ENCODE measurements around the gene FTCD.
"Not testable (repeated sequence)": the region's sequence is repeated elsewhere in the genome, so short reads cannot be mapped to it uniquely, and the experiment has no call there.

Gene FTCD

GRCh38 chr21:46151989-46152926 is 3.1 kb downstream of the FTCD start:
- no peak for DNase-seq

DNA sequence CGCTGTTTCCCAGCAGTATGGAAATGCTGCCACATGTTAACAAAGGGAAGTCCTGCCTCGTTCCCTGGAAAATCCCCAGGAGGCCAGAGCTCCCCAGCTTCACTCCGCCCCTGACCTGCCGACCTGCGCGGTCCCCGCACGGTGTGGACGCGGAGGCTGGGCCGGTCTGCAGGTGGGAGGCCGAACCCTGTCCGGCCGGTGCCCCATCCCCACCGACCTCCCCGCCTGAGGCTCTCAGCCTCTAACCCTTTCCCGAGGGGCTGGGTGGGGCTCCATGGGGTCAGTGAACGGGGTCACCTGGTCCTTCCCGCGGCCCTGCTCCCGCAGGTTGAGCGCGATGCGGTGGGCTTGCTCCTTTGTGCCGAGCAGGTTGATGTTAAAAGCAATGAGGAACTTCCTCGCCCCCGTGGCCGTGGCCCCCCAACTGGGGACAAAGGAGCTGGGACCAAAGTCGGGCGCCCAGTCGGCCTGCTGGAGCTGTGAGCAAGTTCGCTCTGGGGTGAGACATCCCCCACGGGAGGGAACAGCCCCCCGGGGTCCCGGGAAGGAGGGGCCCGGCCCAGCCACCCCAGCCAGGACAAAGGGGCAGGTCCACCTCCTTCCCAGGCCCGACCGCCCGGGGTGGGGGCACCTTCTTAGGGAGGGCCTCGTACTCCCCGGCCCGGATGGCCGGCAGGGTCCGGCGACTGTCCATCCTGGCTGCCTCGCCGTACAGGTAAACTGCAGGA is 4.0 kb downstream of the FTCD start:
- no peak for DNase-seq

DNA sequence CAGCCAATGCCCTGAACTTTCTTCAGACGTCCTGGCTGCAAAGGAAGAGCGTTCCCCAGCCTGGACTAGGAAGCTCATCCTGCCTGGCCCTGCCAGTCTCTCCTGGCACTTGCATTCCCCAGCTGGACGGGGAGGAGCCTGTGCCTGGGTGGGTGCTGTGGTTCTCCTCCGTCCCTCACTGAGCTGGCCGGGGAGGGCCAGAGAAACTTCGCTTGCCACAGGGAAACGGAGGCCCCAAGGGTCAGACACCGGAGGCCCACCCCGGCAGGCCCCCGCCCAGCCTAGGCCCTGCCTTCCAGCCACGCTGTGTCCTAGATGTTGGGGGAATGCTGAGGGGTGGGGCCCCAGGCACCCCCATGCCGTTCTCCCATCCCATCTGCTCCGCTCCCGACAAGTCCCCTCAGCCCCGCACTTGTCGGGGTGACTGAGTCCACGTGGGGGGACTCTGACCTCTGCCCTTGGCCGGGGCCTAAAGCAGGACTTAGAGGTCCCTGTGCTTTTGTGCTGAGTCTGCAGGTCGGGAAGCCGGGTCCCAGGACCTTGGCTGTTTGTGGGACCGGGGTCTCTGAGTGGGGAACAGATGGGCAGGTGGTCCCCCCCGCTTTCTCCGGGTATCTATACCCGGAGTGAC is 4.8 kb downstream of the FTCD start:
- no peak for DNase-seq

GRCh38 chr21:46150073-46150472 is 5.3 kb downstream of the FTCD start:
- no peak for DNase-seq

GRCh38 chr21:46149205-46149901 is 6.0 kb downstream of the FTCD start:
- DNase-seq, result no peak

DNA sequence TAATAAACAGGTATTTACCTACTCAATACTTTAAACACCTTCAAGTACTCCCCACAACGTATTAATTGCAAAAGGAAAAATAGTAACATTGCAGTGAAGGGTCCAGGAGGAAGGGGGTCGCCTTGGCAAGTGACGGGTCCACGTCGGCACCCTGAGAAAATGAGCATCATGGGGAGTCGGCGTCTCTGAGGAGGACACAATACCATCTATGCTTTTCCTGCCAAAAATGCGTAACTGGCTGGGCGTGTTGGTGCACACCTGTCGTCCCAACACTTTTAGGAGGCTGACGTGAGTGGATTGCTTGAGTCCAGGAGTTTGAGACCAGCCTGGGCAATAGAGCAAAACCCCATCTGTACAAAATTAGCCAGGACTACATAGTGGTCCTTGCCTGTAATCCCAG is 7.3 kb downstream of the FTCD start:
- DNase-seq, result no peak

GRCh38 chr21:46147429-46147828 is 8.0 kb downstream of the FTCD start:
- DNase-seq, result peak; percentile 5

DNA sequence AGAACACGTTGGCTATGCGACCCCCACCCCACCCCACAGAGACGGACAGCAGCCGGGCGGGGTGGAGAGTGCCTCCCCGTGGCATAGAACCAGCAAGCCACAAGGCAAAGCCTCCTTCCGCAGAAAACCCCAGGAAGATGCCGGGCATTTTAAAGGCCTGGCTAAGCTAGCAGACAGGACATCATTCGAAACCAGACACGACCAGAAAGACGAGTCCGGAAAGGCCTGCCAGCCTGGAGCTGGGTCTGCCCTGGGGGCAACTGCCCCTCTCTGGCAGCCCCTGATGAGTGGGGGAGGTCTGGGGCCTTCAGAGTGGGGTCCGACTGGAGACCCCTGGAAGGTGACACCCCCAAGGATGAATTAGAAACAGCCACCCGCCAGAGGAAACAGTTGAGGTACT is 8.5 kb downstream of the FTCD start:
- no peak for DNase-seq

DNA sequence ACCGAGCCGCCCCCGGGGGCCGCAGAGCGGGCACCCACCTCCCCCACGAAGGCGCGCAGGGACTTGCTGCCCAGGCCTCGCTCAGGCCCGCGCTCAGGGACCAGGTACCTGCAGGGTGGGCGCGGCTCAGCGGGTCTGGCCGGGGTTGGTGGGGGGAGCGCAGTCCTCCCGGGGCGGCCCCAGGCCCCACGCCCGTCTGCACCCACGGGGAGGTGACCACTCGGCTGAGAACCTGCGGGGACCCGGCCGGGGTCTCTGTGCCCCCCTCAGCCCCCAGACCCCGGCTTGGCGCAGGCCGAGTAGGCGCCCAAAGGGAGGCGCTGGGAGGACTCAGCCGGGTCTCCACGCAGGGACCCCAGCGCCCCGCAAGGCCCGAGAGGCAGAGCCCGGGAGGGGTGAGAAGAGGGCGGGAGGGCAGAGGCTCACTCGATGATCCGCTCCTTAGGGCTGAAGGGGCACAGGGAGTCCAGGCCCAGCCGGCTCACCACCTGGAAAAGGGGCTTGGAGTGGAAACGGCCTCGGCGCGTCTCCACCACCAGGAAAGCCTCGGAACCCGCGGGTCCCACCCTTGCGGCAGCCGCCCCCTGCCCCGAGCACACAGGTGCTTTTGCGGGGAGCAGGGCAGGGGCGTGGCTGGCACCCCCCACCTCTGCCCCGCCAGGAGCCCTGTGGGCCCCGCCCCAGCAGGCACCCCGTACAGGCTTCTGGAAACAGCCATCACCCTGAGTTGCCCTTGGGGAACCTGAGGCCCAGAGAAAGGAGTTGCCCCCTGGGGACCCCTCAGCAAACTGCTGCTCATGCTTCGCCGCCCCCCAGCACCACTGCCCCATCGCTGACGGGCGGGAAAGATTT is 9.3 kb downstream of the FTCD start:
- no peak for DNase-seq

GRCh38 chr21:46145159-46145839 is 10.1 kb downstream of the FTCD start:
- DNase-seq, result no peak

- no peak for DNase-seq
Measured at GRCh38 chr21:46144464-46145070, 10.8 kb downstream of the FTCD start.

DNA sequence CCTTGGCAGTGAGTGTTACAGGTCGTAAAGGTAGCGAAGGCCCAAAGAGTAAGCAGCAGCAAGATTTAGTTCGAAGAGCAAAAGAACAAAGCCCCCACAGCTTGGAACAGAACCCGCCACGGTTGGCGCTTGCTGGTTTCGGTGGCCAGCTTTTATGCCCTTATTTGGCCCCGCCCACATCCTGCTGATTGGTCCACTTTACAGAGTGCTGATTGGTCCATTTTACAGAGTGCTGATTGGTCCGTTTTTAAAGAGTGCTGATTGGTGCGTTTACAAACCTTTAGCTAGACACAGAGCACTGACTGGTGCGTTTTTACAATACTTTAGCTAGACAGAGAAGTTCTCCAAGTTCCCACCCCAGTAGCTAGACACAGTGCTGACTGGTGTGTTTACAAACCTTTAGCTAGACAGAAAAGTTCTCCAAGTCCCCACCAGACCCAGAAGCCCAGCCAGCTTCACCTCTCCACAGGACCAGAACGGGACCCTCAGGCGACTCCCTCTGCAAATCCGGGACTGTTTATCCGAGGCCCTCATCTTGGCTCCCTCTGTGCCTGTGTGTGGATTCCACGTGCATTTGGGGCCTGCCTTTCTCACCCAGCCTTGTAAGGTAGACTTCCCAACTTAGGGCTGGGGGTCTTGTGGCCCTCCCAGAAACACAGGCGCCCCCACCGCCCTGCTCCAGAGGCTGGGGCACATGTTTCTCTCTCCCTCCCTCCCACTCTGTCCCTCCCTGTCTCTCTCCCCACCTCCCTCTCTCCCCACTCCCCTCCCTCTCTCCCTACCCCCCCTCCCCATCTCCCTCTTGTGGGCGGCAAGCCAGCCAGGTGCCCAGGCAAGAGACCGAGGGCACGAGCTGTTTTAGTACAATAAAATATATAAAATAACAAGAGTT is 12.6 kb downstream of the FTCD start:
- no peak for DNase-seq

- no peak for DNase-seq
Measured at GRCh38 chr21:46141767-46142581, 13.4 kb downstream of the FTCD start.

GRCh38 chr21:46140352-46141003 is 14.9 kb downstream of the FTCD start:
- DNase-seq, result not testable (repeated sequence)

DNA sequence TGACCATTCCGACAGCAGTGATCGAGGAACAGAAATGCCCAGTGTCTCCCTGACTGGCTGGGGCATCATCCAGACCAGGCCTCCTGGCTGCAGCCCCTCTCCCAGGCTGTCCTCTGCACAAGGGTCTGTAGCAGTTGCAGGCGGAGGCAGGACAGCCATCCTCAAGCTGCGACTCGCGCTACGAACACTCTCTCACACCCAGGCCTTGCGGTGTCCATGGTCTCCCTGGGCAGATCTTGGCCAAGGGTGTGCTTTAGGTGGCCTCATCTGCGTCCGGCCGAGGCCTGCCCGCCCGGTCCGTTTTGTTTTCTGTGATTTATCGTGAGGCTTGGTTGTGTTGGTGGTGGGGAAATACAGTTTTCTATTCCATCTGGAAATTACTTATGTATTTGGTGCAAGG is 15.7 kb downstream of the FTCD start:
- no peak for DNase-seq

DNA sequence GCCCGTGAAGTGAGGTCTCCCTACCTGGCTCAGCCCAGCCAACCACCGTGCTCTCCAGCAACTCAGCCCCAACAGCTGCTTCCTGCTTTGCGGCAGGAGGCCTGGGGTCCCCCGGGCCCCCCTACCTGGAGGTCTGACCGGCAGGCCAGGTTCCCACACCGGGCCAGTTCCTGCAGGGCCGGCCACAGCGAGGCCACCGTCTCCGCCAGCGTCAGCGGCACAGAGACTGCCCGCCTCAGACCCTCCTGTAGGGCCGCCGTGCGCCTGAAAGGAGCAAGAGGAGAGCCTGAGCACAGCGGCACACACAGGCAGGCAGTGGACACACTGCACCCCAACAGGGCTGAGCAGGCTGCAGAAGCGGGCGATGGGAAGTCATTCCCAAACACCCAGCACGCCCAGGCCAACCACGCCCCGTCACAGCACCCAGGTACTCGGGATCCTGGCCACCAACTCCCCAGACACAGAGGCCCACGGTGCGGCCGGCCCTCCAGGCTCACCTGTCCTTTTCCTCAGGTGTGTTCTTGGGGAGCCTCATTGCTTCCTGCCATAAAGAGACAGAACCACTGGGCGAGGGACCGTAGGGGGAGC is 16.9 kb downstream of the FTCD start:
- DNase-seq, result no peak

DNA sequence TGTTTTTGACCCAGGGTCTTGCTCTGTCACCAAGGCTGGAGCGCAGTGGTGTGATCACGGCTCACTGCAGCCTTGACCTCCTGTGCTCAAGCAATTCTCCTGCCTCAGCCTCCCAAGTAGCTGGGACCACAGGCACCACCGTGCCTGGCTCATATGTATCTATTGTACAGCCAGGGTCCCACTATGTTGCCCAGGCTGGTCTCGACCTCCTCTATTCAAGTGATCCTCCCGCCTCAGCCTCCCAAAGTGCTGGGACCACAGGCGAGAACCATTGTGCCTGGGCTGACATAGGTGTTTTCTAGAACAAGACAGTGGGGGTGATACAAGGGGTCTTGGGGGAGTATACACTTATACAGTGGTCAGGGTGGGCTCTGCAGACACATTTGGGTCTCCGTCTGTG is 17.5 kb downstream of the FTCD start:
- DNase-seq, result no peak

DNA sequence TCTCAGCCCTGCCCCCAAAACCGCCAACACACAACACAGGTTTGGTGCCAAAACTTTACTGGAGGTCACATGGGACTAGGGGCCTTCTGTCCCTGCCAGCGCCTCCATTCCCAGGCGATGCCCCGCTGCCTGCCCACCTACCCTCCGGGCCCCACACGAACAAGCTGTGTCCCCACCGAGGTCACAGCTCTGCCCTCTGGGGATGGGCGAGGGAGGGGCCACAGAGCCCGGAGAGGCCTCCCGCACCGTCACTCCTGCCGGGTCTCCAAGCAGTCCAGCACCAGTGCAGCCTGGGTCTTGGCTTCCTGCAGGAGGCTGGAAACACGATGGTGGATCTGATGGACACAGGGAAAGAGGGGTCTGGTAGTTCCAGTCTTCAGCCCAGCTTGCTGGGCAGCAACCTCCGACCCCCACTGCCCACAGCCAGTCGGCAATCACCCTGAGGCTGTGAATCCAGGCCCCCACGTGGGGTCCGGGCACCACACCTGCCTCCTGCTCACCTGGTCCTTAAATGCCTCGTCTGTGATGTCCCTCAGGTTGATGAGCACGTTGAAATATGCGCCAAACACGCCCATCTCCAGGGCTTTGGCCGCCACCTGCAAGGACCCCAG is 18.5 kb downstream of the FTCD start:
- DNase-seq, result no peak
